ENCODE data around the gene FBXL7.

FBXL7 gene

DNA sequence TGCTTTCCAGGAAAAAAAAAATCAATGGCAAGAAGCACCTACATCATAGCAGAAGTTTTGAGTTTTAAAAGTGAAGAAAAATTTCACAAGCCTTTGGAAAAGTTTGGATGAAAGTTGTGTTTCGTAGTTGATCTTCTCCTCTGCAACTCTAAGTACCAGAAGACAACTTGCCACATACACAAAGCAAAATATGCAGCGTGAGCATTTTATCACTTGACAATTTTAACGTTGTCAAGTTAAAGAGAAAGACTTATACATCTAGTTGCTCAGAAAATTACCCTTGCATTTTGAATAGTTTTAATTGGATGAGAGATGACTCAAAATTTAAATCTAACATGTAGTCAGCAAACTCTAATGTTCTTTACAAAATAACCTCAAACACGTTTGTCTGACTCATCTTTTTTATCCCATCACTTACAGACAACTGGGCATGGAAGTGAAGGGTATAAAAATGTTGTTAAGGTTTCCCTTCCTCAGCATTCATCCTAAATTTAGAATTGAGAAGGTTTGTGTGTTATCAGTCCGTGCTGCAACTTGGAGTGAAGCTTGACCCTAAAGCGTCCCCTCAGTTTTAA is 466.2 kb downstream of the FBXL7 start:
- no peak for TF ChIP-seq RARB (CRISPR knock-in tag; IDR thresholded peaks at IDR 0.05)
- TF ChIP-seq, protein P1, sequence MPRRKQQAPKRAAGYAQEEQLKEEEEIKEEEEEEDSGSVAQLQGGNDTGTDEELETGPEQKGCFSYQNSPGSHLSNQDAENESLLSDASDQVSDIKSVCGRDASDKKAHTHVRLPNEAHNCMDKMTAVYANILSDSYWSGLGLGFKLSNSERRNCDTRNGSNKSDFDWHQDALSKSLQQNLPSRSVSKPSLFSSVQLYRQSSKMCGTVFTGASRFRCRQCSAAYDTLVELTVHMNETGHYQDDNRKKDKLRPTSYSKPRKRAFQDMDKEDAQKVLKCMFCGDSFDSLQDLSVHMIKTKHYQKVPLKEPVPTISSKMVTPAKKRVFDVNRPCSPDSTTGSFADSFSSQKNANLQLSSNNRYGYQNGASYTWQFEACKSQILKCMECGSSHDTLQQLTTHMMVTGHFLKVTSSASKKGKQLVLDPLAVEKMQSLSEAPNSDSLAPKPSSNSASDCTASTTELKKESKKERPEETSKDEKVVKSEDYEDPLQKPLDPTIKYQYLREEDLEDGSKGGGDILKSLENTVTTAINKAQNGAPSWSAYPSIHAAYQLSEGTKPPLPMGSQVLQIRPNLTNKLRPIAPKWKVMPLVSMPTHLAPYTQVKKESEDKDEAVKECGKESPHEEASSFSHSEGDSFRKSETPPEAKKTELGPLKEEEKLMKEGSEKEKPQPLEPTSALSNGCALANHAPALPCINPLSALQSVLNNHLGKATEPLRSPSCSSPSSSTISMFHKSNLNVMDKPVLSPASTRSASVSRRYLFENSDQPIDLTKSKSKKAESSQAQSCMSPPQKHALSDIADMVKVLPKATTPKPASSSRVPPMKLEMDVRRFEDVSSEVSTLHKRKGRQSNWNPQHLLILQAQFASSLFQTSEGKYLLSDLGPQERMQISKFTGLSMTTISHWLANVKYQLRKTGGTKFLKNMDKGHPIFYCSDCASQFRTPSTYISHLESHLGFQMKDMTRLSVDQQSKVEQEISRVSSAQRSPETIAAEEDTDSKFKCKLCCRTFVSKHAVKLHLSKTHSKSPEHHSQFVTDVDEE (CRISPR knock-in tag; IDR thresholded peaks at IDR 0.05) = no peak
- ATAC-seq = no peak

DNA sequence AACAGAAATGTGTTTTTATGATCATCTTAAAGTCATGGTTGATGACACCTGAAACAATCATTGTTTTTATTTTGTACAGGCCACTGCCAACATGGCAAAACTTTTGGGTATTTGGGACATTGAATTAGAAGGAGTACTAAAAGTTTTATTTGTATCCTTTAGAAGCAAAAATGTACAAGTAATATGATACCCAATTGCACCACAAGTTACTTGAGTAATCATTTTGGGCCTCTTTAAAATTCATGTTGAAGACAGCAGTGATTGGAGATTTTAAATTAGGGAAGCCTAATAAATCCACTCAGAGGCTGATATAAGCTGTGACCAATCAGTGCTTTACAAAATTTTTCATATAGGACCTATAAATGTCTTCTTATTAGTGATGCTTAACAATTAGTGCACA is 466.7 kb downstream of the FBXL7 start:
- no peak for ATAC-seq
- TF ChIP-seq ZNF70 (CRISPR knock-in tag; IDR thresholded peaks at IDR 0.05) = no peak

DNA sequence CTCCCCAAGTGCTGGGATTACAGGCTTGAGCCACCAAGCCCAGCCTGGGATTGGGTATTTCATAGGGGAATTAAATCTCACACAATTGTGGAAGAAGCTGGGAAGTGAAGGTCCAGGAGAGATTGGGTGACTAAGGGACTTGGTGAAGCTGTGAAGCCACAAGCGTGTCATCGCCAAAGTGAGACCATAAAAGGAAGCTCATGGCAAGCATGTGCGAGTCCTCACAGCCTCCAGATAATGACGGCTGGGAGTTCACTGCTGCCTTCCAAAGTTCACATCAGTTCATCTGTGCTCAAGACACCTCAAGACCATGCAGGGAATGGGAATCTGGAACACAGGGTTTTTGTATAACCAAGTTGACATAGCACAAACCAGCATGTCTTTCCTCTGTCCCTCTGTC is 469.0 kb downstream of the FBXL7 start:
- TF ChIP-seq, protein P2, sequence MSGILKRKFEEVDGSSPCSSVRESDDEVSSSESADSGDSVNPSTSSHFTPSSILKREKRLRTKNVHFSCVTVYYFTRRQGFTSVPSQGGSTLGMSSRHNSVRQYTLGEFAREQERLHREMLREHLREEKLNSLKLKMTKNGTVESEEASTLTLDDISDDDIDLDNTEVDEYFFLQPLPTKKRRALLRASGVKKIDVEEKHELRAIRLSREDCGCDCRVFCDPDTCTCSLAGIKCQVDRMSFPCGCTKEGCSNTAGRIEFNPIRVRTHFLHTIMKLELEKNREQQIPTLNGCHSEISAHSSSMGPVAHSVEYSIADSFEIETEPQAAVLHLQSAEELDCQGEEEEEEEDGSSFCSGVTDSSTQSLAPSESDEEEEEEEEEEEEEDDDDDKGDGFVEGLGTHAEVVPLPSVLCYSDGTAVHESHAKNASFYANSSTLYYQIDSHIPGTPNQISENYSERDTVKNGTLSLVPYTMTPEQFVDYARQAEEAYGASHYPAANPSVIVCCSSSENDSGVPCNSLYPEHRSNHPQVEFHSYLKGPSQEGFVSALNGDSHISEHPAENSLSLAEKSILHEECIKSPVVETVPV (CRISPR knock-in tag; IDR thresholded peaks at IDR 0.05) = no peak
- TF ChIP-seq ZC3H10 (CRISPR knock-in tag; IDR thresholded peaks at IDR 0.05) = no peak
- no peak for ATAC-seq

DNA sequence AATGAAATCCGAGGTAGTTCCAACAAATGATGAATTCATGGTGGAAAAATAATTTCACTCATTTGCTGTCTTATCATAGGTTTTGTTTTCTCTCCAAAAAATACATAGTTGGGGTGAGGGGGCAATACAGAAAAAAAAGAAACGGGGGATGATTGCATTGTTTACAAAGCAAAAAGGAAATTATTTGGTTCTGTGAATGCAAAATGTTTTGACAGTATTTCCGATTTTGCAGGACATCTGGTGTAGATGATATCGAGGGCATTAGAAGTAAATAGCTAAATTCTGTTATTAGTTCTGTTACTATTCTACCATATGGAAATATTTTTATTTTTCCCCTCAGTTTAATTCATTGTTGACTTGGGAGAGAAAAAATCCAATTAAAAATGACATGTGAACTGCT is 477.9 kb downstream of the FBXL7 start:
- TF ChIP-seq ZNF565 (CRISPR knock-in tag; conservative IDR thresholded peaks at IDR 0.05; ENCODE audit: low read depth) = no peak
- no peak for TF ChIP-seq SNAI2 (CRISPR knock-in tag; IDR thresholded peaks at IDR 0.05)
- TF ChIP-seq RARB (CRISPR knock-in tag; IDR thresholded peaks at IDR 0.05) = no peak
- TF ChIP-seq ZFP3 (CRISPR knock-in tag; IDR thresholded peaks at IDR 0.05) = no peak
- no peak for TF ChIP-seq GLIS3 (CRISPR knock-in tag; IDR thresholded peaks at IDR 0.05)
- TF ChIP-seq ISL1 (CRISPR knock-in tag; IDR thresholded peaks at IDR 0.05) = no peak
- TF ChIP-seq BACH2 (CRISPR knock-in tag; IDR thresholded peaks at IDR 0.05; ENCODE audit: borderline replicate concordance) = no peak
- TF ChIP-seq, protein P3, sequence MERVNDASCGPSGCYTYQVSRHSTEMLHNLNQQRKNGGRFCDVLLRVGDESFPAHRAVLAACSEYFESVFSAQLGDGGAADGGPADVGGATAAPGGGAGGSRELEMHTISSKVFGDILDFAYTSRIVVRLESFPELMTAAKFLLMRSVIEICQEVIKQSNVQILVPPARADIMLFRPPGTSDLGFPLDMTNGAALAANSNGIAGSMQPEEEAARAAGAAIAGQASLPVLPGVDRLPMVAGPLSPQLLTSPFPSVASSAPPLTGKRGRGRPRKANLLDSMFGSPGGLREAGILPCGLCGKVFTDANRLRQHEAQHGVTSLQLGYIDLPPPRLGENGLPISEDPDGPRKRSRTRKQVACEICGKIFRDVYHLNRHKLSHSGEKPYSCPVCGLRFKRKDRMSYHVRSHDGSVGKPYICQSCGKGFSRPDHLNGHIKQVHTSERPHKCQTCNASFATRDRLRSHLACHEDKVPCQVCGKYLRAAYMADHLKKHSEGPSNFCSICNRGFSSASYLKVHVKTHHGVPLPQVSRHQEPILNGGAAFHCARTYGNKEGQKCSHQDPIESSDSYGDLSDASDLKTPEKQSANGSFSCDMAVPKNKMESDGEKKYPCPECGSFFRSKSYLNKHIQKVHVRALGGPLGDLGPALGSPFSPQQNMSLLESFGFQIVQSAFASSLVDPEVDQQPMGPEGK (CRISPR knock-in tag; IDR thresholded peaks at IDR 0.05; ENCODE audit: borderline replicate concordance) = no peak
- TF ChIP-seq, protein P4, sequence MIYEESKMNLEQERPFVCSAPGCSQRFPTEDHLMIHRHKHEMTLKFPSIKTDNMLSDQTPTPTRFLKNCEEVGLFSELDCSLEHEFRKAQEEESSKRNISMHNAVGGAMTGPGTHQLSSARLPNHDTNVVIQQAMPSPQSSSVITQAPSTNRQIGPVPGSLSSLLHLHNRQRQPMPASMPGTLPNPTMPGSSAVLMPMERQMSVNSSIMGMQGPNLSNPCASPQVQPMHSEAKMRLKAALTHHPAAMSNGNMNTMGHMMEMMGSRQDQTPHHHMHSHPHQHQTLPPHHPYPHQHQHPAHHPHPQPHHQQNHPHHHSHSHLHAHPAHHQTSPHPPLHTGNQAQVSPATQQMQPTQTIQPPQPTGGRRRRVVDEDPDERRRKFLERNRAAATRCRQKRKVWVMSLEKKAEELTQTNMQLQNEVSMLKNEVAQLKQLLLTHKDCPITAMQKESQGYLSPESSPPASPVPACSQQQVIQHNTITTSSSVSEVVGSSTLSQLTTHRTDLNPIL (CRISPR knock-in tag; IDR thresholded peaks at IDR 0.05; ENCODE audit: low read depth) = no peak
- no peak for TF ChIP-seq CSDC2 (CRISPR knock-in tag; IDR thresholded peaks at IDR 0.05)
- TF ChIP-seq ZNF8 (CRISPR knock-in tag; IDR thresholded peaks at IDR 0.05) = no peak
- TF ChIP-seq, protein P1 (CRISPR knock-in tag; IDR thresholded peaks at IDR 0.05) = no peak
- TF ChIP-seq ESRRG (CRISPR knock-in tag; IDR thresholded peaks at IDR 0.05) = no peak
- TF ChIP-seq ZNF70 (CRISPR knock-in tag; IDR thresholded peaks at IDR 0.05) = no peak
- no peak for TF ChIP-seq TOX (CRISPR knock-in tag; IDR thresholded peaks at IDR 0.05; ENCODE audit: borderline replicate concordance)
- no peak for TF ChIP-seq ZFP30 (CRISPR knock-in tag; IDR thresholded peaks at IDR 0.05)
- no peak for TF ChIP-seq OSR1 (CRISPR knock-in tag; IDR thresholded peaks at IDR 0.05)
- ATAC-seq = no peak
